GM19099 (cell line): Measurements from ENCODE around the gene HDAC10.

ENCODE experiments used
- POLR2A ChIP-seq: IDR thresholded peaks from 3 replicates; pipeline ENCODE4 v1.6.1; 2011; ENCODE audit warnings: low read depth; ENCODE audit not compliant: insufficient read length; ENCODE audit errors: extremely low read depth

Gene HDAC10

DNA sequence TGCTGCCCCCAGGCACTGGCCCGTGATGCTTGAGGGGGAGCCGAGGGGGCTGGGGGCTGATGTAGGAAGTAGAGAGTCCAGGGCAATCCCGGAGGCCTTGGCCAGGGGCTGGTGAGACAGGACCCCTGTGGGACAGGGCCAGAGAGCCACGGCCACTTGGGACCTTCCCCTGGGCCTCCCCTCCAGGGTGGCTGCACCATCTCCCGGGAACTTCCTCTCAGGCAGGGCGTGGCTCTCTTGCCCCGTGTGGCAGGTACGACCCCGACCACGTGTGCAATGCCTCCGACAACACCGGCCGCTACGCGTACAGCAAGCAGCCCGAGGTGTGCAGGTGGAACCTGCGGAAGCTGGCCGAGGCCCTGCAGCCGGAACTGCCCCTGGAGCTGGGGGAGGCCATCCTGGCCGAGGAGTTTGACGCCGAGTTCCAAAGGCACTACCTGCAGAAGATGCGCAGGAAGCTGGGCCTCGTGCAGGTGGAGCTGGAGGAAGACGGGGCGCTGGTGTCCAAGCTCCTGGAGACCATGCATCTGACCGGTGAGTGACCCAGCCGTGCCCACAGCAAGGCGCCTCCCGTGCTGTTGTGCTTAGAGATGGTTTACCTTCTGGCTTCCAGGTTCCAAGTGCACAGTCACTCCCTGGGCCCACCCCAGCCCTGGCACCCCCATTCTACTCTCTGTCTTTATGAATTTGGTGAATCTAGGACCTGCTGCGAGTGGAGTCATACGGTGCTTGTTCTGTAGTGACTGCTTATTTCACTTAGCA is 40.5 kb downstream of the HDAC10 start:
- TF ChIP-seq POLR2A: no peak

DNA sequence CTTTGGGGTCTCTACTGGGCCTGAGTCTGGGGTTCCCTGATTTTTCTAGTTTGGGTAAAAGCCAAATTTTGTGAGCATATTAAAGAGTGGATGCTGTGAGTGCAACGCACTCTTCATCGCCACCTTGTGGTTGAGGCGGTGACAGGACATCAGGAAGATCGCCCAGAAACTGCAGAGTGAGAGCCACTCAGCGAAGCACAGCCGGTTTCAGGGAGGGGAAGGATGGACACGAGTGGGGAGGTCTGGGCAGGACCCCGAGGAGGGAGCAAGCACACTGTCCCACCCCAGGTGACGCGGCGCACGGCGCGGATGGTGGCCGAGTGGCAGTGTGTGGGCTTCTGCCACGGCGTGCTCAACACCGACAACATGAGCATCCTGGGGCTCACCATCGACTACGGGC is 41.2 kb downstream of the HDAC10 start:
- TF ChIP-seq POLR2A: no peak

DNA sequence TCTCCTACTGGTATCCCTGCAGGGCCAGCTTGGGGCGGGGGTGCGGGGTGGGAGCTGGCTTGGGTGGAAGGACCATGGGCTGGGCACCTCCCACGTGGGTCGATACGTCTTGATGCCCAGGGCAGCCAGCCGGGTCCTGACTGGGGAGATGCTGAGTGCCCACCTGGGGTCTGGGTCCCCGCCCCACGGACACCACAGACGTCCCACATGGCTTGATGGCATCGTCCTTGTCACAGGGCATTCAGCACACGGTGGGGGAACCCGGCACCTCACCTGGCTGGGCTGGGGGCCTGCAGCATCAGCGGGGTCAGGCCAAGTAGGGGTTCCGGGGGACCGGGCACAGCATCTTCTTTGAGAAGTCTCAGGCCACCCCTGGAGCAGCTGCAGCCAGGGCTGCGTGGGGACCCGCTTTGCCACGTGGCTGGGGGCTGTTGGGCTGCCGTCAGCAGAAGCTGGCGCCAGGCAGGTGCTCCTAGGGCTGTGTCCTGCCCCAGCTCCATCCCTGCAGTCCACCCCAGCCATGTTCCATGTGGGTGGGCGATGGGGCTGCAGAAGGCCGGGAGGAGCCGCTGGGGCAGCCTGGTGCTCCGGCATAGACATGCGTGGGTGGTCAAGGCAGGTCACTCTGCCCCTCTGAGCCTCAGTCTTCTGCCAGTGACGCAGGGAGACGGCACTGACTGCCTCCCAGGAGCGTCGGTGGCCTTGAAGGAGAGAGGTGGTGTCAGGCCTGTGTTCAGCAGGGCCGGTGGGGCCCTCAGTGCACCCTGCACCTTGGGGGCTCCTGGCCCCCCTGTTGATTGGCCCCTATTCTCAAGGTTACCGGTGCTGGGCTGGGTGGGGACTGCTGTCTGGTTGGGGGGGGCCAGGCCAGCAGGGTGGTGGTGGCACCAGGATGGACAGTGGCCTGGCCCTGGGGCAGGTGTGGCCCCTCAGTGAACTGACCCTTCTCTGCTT is 41.8 kb downstream of the HDAC10 start:
- TF ChIP-seq POLR2A: no peak

DNA sequence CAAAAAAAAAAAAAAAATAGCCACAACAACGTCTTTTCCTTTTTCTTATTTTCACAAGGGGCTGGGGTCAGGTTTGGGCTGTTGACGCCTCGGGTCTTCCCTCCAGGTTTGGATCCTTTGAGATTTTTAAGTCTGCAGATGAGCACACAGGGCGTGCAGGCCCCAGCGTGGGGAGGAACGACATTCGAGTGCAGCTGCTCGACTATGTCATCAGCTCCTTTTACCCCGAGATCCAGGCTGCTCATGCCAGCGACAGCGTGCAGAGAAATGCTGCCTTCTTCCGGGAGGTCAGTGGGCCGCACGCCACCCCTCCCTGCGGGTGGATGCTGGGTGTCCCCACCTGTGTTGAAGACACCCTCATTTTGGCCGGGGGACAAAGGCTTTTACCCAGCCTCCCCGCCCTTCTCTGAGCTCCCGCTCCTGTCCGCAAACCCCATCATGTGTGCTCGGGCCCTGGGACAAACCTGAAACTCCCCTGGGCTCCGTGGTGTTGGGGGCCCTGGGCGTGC is 42.6 kb downstream of the HDAC10 start:
- TF ChIP-seq POLR2A: no peak

DNA sequence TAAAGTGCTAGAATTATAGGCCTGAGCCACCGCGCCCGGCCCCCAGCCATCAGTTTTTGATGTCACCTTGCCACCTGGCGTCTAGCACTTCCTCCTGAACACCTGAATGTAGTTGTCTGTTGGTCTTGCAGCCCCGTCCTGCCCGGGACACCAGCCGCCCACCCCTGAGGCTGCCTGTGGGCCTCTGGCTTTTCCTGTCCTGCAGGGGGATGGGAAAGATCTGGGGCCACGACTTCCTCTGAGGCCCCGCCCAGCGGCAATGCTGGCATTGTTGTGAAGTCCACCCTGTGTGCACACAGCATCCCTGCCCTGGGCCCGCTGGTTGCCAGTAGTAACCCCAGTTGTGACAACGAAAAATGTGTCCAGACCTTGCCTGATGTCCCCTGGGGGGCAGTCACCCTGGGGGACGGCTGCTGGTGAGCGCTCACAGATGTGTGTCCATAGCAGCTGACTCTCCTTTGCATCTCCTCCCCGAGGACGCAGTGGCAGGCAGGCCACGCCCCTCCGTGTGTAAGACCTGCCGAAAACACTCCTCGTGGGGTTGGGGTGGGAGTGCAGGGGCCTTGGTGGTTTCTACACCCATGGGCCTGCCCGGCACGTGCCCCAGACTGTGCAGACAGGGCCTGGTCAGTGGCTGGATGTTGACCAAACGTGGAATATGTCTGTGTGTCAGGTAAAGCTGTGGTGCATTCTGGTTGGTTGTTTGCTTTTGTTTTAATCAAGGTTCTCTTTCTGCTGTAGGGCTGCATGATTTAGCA is 43.5 kb downstream of the HDAC10 start:
- TF ChIP-seq POLR2A: no peak

DNA sequence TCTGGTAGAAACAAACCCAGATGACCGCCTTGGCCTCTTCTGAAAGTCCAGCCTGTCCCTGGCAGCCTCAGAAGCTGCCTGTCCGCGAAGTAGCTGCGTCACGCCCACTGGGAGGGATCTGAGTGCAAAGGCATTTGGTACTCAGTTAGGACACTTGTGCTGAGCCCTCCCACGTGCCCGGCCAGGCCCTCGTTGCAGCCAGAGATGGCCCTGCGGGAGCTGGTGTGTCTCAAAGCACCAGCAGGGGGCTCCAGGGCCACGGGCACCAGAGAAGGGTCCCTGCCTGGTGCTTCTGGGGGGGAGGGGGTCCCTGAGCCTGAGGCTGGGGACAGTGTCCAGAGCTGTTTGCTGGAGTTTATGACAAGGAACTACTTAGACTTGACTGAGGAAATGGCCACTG is 44.5 kb downstream of the HDAC10 start:
- no peak for TF ChIP-seq POLR2A

DNA sequence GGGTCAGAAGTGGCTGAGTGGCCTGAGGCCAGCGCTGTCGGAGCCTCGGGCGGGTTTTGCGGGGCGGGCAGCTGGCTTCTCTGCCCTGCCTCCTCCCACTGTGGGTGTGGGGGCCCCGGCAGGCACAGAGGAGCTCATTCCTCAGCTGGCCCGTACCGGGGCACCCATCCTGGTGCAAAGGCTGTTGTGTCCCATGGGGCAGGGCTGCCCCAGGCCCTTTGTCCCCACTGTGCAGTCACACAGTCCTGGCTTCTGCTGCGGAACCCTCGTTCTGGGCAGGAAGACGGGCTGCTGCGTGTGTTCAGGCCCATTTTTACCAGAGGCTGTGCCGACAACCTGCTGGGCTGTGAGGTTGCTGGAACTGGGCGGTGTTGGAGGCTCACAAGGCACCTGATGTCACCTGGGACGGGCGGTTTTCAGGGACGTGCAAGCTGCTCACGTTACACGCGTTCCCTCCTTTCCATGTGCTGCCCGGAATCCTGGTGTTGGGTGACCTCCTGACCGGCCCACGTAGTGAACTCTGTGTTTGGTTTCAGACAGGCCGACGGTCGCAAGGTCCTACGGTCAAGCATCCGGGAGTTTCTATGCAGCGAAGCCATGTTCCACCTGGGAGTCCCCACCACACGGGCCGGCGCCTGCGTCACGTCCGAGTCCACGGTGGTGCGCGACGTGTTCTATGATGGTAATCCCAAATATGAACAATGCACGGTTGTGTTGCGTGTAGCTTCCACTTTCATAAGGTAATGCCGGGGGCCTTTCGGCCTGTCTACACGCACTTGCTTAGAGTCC is 45.1 kb downstream of the HDAC10 start:
- TF ChIP-seq POLR2A: no peak

DNA sequence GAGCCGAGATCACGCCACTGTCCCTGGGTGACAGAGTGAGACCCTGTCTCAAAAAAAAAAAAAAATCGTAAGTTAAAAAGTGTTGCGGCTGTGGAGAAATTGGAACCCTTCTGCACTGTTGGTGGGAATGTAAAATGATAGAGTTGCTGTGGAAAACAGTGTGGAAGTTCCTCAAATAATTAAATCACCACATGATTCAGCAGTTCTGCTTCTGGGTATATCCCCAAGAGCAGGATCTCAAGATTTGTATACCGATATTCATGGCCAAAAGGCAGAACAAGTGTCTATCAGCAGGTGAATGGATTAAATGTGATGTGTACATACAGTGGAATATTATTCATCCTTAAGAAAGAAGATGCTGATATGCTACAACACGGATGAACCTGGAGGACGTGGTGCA is 46.5 kb downstream of the HDAC10 start:
- TF ChIP-seq POLR2A: no peak

DNA sequence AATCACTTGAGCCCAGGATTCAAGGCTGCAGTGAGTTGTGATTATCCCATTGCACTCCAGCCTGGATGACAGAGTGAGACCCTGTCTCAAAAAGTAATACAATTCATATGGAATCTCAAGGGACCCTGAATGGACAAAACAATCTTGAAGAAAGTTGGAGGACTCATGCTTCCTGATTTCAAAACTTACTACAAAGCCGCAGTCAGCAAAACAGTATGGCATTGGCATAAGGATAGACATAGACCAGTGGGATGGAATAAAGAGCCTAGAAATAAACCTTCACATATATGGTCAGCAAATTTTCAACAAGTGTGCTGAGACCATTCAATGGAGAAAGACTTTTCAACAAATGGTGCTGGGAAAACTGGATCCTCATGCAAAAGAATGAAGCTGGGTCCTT is 47.8 kb downstream of the HDAC10 start:
- TF ChIP-seq POLR2A: no peak

DNA sequence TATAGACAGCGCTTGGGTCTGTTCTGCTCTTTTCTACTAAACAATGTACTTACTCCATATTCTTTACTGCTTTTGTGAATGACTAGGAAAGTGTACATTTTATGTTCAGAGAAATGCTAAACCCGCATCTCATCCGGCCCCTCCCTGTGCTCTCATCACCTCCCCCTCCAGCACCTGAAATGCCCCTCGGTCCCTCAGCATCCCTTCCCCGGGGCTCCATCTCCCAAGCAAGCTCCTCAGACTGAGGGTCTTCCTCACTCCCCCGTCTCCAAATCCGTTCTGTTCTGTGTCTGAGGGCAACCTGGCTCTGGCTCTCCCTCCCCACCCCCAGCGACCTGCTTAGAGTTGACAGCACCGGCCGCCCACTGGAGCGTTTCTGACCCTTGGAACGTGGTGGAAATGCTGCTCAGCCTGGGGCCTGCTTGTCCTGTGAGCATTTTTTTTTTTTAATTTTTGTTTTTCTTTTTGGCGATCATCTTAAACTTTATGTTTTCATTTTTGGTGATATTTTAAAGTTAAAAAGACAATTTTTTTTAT is 48.9 kb downstream of the HDAC10 start:
- TF ChIP-seq POLR2A: no peak

DNA sequence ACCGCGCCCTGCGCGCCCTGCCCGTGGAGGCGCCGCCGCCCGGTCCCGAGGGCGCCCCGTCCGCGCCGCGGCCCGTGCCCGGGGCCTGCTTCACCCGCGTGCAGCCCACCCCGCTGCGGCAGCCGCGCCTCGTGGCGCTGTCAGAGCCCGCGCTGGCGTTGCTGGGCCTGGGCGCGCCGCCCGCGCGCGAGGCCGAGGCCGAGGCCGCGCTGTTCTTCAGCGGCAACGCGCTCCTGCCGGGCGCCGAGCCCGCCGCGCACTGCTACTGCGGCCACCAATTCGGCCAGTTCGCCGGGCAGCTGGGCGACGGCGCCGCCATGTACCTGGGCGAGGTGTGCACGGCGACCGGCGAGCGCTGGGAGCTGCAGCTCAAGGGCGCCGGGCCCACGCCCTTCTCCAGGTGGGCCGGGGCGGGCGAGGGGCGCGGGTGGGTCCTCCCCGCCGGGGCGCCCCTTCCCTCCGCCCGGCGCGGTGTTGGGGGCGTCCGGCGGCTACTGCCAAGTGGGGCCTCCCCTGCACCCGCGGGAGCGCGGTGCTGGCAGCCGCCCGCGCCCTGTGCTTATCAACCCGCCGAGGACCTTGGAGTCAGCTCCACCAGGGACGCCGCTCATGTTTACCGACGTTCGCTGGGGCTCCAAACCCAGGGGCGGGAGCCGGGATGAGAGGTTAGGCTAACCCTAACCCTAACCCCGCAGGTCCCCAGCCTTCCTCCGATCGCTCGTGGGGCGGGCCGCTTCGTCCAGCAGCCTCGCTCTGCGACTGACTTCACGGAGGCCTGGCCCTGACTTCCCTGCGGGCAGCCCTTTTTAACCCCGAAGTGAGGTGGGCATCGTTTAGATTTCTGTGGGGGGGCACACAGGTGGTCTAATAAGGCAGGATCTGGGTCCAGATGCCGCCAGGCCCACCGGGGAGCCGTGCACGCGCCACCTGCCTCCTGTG is 49.6 kb downstream of the HDAC10 start:
- no peak for TF ChIP-seq POLR2A

DNA sequence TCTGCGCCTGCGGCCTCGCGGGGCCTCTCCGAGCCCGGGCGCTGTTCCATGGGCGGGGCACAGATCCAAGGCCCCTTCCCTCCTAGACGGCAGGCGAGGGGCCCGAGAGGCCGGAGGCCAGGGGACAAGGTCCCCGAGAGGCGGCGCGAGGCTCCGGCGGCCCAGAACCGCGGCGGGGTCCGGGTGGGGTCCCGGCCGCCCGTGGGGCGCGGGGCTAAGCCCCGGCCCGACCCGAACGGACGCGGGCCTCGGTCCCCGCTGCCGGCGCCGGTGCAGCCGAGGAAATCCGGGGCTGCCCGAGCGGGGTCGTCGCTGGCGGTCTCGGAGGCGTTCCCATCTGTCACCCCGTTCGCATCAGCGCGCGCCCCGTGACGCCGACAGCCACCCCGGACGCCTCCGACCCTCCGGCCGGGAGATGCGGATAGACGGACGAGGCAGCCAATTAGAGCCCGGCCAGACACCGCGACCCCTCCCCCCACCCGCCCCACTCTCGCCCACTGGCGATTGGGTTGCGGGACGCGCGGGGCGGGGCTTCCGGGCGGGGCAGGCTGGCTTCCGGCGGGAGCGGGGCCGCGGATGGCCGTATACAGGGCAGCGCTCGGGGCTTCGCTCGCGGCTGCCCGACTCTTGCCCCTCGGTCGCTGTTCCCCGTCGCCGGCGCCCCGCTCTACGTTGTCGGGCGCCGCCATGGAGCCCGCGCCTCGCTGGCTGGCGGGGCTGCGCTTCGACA is 50.4 kb downstream of the HDAC10 start, which contains the start of gene SELENOO:
Gene SELENOO, plus strand, starts transcription at position 551 of the 730 bp plus-strand sequence. Its CDS starts 26 bp downstream, at position 577.
- TF ChIP-seq POLR2A: peak; percentile 67
